Putamen (tissue), 1 donor: ENCODE results near the gene TSPAN4.

Experiments
- DNase-seq: peaks from one replicate; pipeline ENCODE4 v3.0.0-alpha.2; 2016; ENCODE audit warnings: low spot score

The TSPAN4 gene

GRCh38 chr11:865462-866430, 23.1 kb downstream of the TSPAN4 start:
- DNase-seq, result no peak

GRCh38 chr11:866481-866880, 23.8 kb downstream of the TSPAN4 start:
- DNase-seq, result no peak

- no peak for DNase-seq
Observed at GRCh38 chr11:867856-868358, 25.3 kb downstream of the TSPAN4 start.

GRCh38 chr11:868394-868793, 25.7 kb downstream of the TSPAN4 start:
- no peak for DNase-seq

GRCh38 chr11:868802-869201, 26.1 kb downstream of the TSPAN4 start:
- no peak for DNase-seq

GRCh38 chr11:869399-870126, 26.9 kb downstream of the TSPAN4 start:
- no peak for DNase-seq

GRCh38 chr11:870127-870413, 27.4 kb downstream of the TSPAN4 start:
- DNase-seq, result no peak

GRCh38 chr11:870418-870817, 27.8 kb downstream of the TSPAN4 start:
- DNase-seq, result no peak

- DNase-seq, result no peak
Observed at GRCh38 chr11:871472-871871, 28.8 kb downstream of the TSPAN4 start.

GRCh38 chr11:872799-873198, 30.1 kb downstream of the TSPAN4 start:
- DNase-seq, result no peak

- no peak for DNase-seq
Observed at GRCh38 chr11:873706-874105, 31.1 kb downstream of the TSPAN4 start.

- DNase-seq, result no peak
Observed at GRCh38 chr11:875203-875602, 32.6 kb downstream of the TSPAN4 start.

GRCh38 chr11:875769-876301, 33.2 kb downstream of the TSPAN4 start:
- no peak for DNase-seq

GRCh38 chr11:876545-876944, 33.9 kb downstream of the TSPAN4 start:
- no peak for DNase-seq

- no peak for DNase-seq
Observed at GRCh38 chr11:877565-877964, 34.9 kb downstream of the TSPAN4 start.

- no peak for DNase-seq
Observed at GRCh38 chr11:880447-880846, 37.8 kb downstream of the TSPAN4 start.

GRCh38 chr11:882596-882995, 39.9 kb downstream of the TSPAN4 start:
- DNase-seq, result no peak

- no peak for DNase-seq
Observed at GRCh38 chr11:883527-883926, 40.9 kb downstream of the TSPAN4 start.

GRCh38 chr11:884578-885070, 42.0 kb downstream of the TSPAN4 start:
- DNase-seq, result no peak

- no peak for DNase-seq
Observed at GRCh38 chr11:886568-886967, 43.9 kb downstream of the TSPAN4 start.

GRCh38 chr11:887589-887988, 44.9 kb downstream of the TSPAN4 start:
- DNase-seq, result no peak

GRCh38 chr11:888310-889212, 45.9 kb downstream of the TSPAN4 start:
- no peak for DNase-seq
